ENCODE results near the gene SMG7.

DNA sequence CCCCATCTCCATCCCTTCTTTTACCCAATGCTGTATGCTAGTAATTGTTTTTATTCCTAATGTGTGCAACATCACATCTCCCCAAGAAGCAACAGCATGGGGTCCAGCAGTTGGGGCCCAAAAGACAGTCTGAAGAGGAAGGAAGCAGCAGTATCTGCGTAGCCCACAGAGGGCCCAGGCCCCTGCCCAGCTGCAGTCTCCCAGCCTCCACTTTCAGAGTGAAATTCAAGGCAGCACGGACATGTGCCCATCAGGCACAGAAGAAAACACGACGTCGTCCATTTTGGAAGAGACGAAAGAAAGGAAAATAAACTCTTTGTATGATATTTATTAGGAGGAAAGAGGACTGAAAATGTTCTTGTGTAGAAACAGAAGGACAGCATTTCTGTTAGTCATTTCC, 80.6 kb downstream of the SMG7 start:
- no peak for TF ChIP-seq POLR2AphosphoS5 (IDR thresholded peaks at IDR 0.05)
- no peak for TF ChIP-seq POLR2A (IDR thresholded peaks at IDR 0.05)

Measured in prostate gland (tissue), 1 donor.